SJCRH30 (cell line): Measurements from ENCODE around the gene LINC01488. TPM values are rescaled to one million over a fixed set of nuclear protein-coding genes. Genes with fewer than 3 reads are reported as not detected.
A peak's percentile ranks its signal among the peaks of the same experiment; 100 is the strongest.

Source experiments
- DNase-seq, 2 experiments: peaks; one replicate each; pipeline ENCODE4 v3.0.0-alpha.2; 2015 to 2020
- H3K27ac ChIP-seq: fragments of 250-450 bp; sonication (Bioruptor Pico); 2 replicates; pipeline ENCODE4 v1.5.1; 2020; ENCODE audit warnings: mild to moderate bottlenecking, moderate library complexity
- H3K27me3 ChIP-seq: fragments of 250-450 bp; sonication (Bioruptor Pico); 2 replicates; pipeline ENCODE4 v1.5.1; 2020; ENCODE audit warnings: mild to moderate bottlenecking, moderate library complexity
- H3K36me3 ChIP-seq: fragments of 250-450 bp; sonication (Bioruptor Pico); 2 replicates; pipeline ENCODE4 v1.5.1; 2020; ENCODE audit warnings: mild to moderate bottlenecking, moderate library complexity
- H3K4me1 ChIP-seq: fragments of 250-450 bp; sonication (Bioruptor Pico); 2 replicates; pipeline ENCODE4 v1.5.1; 2020; ENCODE audit warnings: mild to moderate bottlenecking, moderate library complexity
- H3K4me3 ChIP-seq: fragments of 250-450 bp; sonication (Bioruptor Pico); 2 replicates; pipeline ENCODE4 v1.5.1; 2020; ENCODE audit warnings: mild to moderate bottlenecking, moderate library complexity
- H3K9me3 ChIP-seq: fragments of 250-450 bp; sonication (Bioruptor Pico); replicated peaks from 2 replicates; pipeline ENCODE4 v1.5.1; 2020; ENCODE audit warnings: mild to moderate bottlenecking, moderate library complexity
- total RNA-seq: library from RNA; depleted of rRNA; stranded (reverse); fragments of >200 nt; shearing (Covaris generic); gene quantifications from 2 replicates; pipeline ENCODE4 v1.2.3, GENCODE V29; 2014

The LINC01488 gene
- total RNA-seq, 1 experiment from 2014 or later = not detected

DNA sequence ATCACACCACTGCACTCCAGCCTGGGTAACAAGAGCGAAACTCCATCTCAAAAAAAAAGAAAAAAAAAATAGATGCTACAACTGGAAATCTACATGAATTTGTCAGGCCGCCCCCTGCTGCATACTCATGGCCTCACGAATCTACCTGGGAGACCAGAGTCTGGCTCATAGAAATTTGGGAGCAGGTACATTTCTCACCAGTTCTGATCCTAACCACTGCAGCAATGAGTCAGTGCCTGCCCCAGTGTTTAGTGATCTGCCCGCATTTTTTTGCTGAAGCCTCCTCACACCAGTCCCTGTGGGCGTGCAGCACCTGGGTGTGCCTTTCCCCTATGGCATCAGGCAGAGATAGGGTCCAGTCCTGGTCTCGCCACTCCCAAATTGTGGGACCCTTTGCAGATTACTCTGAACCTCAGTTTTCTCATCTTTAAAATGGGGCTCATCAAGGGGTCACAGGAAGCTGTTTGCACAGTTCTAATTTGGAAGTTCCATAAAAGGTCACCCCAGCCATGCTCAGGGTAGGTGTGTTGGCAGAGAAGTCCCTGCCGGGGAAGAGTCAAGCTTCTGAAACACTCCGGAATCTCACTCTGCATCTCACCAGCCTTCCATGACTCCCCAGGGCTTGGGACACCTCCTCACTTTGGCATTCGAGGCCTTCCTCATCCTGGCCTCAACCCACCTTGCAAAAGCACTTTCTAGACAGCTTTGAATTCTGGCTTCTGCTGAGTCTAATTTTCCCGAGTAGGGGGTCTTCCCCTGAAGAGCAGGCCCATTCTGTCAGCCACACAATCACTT is 39.3 kb upstream of the LINC01488 start:
- H3K36me3 ChIP-seq = no peaks in the 10 kb centered on the region
- no peaks in the 10 kb centered on the region for H3K27me3 ChIP-seq
- H3K27ac ChIP-seq = peak overlapping the region; percentile 94
- no peak for DNase-seq
- no peak overlapping the region for H3K4me3 ChIP-seq
- no peaks in the 10 kb centered on the region for H3K9me3 ChIP-seq
- H3K4me1 ChIP-seq = peaks cover 41% of the 10 kb centered on the region

DNA sequence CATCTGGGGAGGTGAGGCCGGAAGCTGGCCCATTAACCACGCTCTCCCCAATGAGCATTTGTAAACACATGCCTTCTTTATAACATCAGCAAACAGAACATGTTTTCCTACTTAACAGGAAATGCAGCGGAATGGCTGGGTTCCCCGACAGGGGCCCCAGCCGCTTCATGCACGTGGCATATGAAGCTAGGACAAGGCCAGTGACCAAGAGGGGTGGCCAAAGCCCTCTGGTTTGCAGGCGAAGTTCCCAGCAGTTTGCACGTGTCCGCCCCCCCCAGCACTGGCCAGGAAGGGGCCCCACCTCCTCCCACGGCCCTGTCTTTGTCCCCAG is 38.7 kb upstream of the LINC01488 start:
- Histone ChIP-seq H3K27ac (peak overlapping the region; percentile 94), H3K27me3 (no peaks in the 10 kb centered on the region), H3K9me3 (no peaks in the 10 kb centered on the region), H3K4me3 (peak overlapping the region; percentile 55), H3K36me3 (no peaks in the 10 kb centered on the region), H3K4me1 (peaks cover 37% of the 10 kb centered on the region)
- peak; percentile 71 to 75 for DNase-seq

DNA sequence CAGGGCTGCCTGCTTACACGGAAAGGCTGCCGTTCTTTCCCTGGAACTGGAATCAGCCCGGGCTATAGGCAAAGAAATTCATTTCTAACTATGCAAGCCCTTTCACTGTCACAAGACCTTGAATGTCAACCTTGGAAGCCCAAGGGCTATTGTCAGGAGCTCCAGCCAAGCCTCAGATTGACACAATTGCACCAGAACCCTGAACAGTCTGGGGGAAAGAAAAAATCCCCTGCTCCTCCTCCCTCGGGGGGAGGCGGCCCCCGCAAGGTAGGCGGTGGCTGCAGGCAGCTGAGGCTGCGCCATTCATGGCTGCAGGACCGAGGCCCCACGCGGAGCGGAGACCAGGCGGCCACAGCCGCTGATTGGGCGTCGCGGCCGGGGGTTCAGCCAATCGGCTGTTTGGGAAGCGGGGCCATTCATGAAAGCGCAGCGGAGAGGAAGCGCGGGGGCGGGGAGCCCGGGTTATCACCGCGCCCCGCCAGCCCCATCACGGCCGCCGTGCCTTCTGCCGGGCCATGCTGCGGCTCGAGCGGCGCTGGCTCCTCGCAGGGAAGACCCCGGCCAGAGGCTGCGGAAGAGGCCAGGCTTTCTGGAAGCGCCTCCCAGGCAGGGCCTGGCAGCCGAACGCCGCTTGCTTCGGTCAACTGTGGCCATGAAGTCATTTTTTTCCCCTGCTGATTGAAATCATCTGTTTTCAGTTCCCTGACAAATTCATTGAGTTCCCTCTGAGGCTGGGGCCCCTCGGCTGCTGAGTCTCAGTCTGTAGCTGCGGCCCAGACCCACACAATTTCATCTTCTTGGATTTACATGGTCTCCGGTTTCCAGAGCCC is 38.1 kb upstream of the LINC01488 start:
- Histone ChIP-seq H3K27ac (peak overlapping the region; percentile 94), H3K4me1 (peaks cover 34% of the 10 kb centered on the region), H3K4me3 (peak overlapping the region; percentile 55), H3K36me3 (no peaks in the 10 kb centered on the region), H3K9me3 (no peaks in the 10 kb centered on the region), H3K27me3 (no peaks in the 10 kb centered on the region)
- DNase-seq = peak; percentile 96

DNA sequence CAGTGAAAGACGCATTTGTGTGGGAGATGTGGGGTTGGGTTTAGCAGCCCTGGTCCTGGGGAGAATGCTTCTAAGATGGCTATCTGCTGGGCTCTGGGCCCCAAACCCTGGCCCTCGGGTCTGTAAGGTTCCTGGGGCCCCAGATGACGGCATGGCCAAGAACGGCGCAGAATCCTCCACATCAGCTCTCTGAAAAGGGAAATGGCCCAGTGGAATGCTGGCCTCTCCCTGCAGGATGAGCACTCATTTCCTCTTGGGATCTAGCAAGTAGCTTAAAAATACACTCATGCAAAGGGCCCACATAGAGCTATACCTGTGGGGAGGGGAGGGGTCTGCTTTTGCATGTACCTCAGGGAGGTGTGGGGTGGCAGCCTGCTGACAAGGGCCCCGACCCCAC is 37.5 kb upstream of the LINC01488 start:
- H3K9me3 ChIP-seq = no peaks in the 10 kb centered on the region
- H3K27ac ChIP-seq = peak overlapping the region; percentile 94
- DNase-seq = no peak
- H3K4me3 ChIP-seq = peak overlapping the region; percentile 55
- H3K27me3 ChIP-seq = no peaks in the 10 kb centered on the region
- peaks cover 35% of the 10 kb centered on the region for H3K4me1 ChIP-seq
- H3K36me3 ChIP-seq = no peaks in the 10 kb centered on the region

DNA sequence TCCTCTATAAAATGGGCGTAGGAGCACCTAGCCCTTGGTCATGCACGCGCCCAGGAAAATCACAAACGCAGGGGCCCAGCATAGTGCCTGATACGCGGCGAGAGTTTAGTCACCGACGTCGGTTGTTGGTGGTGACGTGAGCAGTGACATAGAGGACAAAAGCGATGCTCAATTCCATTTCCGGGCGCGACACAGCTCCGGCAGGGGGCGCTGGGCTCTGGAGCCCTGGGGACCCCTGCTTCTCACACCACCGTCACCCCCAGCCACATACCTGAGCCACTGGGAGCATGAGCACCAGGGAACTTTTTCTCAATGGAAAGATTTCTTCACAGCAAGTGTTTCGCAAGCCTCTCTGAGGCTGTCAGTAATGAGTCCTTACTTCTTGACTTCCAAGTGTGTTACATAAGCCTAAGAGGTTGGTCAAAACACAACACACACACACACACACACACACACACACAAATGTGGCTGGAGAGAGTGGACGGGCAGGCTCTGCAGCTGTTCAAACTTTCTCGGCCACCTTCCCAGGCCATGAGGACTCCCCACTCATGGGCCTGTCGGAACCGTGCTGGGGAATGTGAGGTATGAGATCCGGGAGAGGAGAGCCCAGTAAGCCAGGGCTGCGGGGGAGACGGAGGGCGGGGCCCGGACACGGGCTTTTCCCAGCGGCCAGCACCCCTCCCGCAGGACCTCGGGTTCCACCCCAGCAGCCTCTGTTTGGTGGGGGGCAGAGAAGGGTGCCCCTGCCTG is 36.9 kb upstream of the LINC01488 start:
- no peaks in the 10 kb centered on the region for H3K9me3 ChIP-seq
- peak overlapping the region; percentile 94; the same call in 1 of the 2 replicates for H3K27ac ChIP-seq
- no peaks in the 10 kb centered on the region for H3K27me3 ChIP-seq
- no peak overlapping the region for H3K4me3 ChIP-seq
- H3K36me3 ChIP-seq = no peaks in the 10 kb centered on the region
- DNase-seq = no peak
- H3K4me1 ChIP-seq = peaks cover 40% of the 10 kb centered on the region

DNA sequence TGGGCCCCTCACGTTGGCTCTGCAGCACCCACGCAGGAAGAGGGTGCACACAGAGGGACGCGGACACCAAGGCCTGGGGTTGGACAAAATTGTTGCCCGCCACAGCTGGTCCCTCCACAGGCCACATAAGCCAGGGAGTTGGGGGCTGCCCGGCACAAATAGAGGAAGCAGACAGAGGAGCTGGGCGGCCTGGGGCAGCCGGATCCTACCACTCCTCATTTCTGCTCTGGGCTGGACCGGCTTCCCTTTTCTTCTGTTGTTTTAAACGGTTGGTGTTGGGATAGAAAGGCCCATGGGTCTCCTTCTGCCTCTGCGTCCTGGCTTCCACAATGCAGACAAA is 36.4 kb upstream of the LINC01488 start:
- H3K27ac ChIP-seq = no peak overlapping the region
- no peak overlapping the region for H3K4me3 ChIP-seq

DNA sequence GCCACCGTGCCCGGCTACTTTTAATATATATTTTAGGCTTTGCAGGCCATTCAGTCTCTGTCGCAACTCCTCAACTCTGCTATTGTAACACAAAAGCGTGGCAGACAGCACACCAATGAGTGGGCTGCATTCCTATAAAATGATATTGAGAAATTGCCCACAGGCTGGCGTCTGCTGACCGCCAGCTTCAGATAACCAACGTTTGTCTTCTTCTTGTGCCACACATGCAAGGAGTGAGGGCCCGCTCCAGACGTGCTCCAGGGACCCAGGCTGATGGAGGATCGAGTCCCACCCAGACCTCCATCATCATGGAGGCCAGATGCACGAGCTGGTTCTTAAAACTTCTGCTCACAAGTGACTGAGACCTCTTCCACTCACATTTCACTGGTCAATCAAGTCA is 35.4 kb upstream of the LINC01488 start:
- Histone ChIP-seq H3K4me1 (peaks cover 54% of the 10 kb centered on the region), H3K27me3 (no peaks in the 10 kb centered on the region), H3K4me3 (no peak overlapping the region), H3K9me3 (no peaks in the 10 kb centered on the region), H3K27ac (no peak overlapping the region), H3K36me3 (no peaks in the 10 kb centered on the region)
- no peak for DNase-seq

More for the DNA sequence above, 36.4 kb upstream of the LINC01488 start:
- H3K9me3 ChIP-seq = no peaks in the 10 kb centered on the region
- no peaks in the 10 kb centered on the region for H3K27me3 ChIP-seq
- H3K36me3 ChIP-seq = no peaks in the 10 kb centered on the region
- peaks cover 46% of the 10 kb centered on the region for H3K4me1 ChIP-seq
- DNase-seq = no peak

DNA sequence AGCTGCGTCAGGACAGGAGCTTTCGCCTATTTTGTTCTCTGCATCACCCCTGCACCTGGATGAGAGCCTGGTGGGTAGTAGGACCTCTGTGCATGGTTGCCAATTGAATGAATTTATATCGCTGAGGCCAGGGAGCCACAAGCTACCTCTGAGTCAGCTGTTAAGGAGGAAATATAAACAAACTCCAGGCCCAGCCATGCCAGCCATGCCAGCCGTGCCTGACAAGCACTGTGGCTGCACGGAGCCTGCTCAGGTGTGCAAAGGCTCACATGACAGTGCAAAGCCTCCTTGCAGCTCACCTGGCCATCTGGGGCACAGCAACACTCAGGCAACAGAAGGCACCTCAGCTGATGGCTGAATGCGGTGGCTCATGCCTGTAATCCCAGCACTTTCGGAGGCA is 33.7 kb upstream of the LINC01488 start:
- peaks cover 46% of the 10 kb centered on the region for H3K4me1 ChIP-seq
- no peaks in the 10 kb centered on the region for H3K27me3 ChIP-seq
- H3K36me3 ChIP-seq = no peaks in the 10 kb centered on the region
- no peak overlapping the region for H3K4me3 ChIP-seq
- DNase-seq = no peak
- no peaks in the 10 kb centered on the region; the same call in none of the 2 replicates for H3K9me3 ChIP-seq
- no peak overlapping the region for H3K27ac ChIP-seq

DNA sequence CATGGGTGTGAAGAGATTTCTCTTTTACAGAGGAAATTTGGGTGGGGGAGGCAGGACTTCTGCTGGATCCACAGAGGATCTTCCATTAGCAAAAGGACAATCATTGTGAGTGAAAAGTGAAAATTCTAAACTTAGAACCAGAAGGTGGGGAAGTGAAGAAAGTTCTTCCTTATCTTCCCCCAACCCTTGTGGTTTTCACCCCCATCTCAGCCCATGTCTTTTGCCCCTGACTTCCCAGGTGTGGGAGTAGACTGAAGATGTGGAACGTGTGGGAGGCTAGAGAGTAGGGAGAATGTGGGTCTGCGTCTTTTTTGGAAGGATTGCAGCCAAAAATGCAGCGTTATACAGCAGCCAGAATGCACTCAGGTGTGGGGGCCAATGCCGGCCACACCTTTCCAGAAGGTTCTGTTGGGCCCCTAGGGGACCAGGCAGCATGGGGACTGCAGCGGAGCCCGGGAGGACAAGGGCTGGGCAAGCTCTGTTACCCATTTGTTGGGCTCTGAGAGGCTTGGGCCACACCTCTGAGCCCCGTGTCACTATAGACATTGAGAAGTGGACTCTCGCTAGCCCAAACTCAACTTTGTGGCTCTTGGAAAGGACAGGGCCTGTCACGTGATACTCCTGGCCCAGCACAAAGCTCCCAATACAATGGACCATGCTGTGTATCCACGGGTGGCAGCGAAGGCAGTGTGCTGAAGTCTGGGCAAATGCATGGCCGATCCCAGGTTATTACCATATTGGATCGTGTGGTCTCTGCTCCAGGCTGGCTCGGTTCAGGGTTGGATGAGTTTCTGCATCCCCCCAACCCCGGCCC is 32.8 kb upstream of the LINC01488 start:
- Histone ChIP-seq H3K27ac (peak overlapping the region; percentile 22; the same call in 1 of the 2 replicates), H3K4me3 (no peak overlapping the region), H3K36me3 (no peaks in the 10 kb centered on the region), H3K27me3 (no peaks in the 10 kb centered on the region), H3K4me1 (peaks cover 42% of the 10 kb centered on the region), H3K9me3 (no peaks in the 10 kb centered on the region; the same call in none of the 2 replicates)
- DNase-seq = no peak

DNA sequence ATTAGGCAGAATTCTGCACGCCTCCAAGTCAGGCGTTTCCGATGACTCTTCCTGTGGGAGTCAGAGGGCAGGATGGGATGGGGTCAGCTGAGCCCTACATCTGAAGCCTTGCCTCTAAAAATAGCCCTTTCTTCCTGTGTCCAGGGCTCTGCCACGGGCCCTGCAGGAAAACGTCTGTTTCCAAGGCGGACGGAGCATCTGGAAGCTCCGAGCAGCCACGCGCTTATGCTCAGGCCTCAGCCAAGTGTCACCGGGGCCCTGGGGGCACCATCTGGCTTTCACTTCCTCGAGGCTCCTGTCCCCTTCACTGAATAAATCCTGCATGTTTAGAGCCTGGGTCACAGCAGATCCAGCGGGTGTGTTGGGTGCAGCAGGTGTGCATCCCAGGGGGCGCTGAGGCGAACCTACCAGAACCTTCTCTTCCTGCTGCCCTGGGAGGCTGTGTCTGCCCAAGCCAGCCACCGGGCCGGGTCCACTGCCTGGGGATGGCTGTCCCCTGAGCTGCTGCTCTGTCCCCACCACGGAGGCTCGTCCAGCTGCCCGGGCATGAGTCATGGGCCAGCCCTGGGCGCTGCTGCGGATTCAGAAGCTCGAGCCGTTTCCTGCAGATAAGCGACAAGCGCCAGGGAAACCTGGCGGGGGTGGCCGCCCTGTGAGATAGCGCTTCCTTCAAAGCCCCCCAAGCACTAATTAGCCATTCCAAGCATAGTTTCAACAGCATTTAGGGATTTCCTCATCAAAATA is 32.0 kb upstream of the LINC01488 start:
- peak overlapping the region; percentile 63 for H3K27ac ChIP-seq
- peak overlapping the region; percentile 21 for H3K4me3 ChIP-seq
- no peaks in the 10 kb centered on the region for H3K27me3 ChIP-seq
- peaks cover 33% of the 10 kb centered on the region for H3K4me1 ChIP-seq
- peak; percentile 66 for DNase-seq
- H3K36me3 ChIP-seq = no peaks in the 10 kb centered on the region
- H3K9me3 ChIP-seq = no peaks in the 10 kb centered on the region; the same call in none of the 2 replicates

DNA sequence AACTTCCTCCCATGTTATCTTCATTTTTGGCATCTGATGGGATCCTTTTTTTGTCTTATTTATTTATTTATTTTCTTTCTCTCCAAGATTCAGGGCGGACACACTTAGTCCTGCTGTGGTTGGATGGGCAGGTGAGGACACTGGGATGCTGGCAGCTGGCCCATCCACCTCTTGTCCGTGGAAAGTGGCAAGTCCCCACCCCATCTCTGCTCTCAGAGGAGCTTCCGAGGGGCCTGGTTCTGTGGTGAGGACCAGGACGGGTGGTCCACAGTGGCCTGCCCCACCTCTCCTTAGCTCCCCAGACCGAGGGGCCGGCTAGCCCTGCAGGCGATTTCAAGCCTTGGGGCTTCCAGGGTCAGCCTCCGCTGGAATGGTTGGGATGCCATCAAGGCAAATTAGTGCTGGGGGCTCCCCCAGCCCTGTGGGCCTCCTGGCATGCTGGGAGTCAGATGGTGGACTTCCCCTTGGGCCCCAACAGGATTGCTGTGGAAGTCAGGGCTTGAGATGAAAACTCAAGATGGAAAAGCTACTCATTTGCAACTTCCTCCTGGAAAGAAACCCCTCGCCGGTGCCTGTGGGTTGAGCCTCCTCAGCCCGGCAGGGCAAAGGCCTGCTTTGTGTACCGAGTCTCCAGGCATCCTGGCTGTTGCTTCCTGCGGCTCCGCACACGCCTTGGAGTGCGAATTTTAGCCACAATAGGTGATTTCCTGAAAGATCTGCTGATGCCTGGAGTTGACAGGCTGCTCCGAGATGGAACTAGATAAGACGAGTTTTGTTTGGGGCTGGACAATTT is 31.2 kb upstream of the LINC01488 start:
- no peak for DNase-seq
- no peak overlapping the region for H3K4me3 ChIP-seq
- no peaks in the 10 kb centered on the region; the same call in none of the 2 replicates for H3K9me3 ChIP-seq
- H3K36me3 ChIP-seq = no peaks in the 10 kb centered on the region
- H3K27me3 ChIP-seq = no peaks in the 10 kb centered on the region
- H3K27ac ChIP-seq = peak overlapping the region; percentile 63; the same call in 1 of the 2 replicates
- H3K4me1 ChIP-seq = peaks cover 28% of the 10 kb centered on the region

DNA sequence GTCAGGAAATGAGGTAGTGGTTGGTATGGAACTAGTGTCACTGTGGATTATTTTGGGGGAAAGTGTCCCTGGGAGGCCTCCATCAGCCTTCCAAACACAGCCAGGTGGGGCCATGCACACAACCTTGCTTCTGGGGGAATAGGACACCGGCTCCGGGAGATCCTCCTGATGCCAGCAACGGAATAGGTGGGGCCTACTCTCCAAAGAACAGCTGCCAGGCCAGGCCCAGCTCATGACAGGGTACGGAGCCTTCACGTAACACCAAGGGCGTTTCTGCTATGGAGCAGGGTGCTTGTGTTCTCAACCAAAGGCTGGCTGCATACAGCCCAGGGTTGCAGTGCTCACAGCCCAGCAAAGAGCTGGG is 30.6 kb upstream of the LINC01488 start:
- Histone ChIP-seq H3K4me1 (peaks cover 28% of the 10 kb centered on the region), H3K27ac (no peak overlapping the region), H3K9me3 (no peaks in the 10 kb centered on the region; the same call in none of the 2 replicates), H3K36me3 (no peaks in the 10 kb centered on the region), H3K4me3 (no peak overlapping the region), H3K27me3 (no peaks in the 10 kb centered on the region)
- no peak for DNase-seq

DNA sequence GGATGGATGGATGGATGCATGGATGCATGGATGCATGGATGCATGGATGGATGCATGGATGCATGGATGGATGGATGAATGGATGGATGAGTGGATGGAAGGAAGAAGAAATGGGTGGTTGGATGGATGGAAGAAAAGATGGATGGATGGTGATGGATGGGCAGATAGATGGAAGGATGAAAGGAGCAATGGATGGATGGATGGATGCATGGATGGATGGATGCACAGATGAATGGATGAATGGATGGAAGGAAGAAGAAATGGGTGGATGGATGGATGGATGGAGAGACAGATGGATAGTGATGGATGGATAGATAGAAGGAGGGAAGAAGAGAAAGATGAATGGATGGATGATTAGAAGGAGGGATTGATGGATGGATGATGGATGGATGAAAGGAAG is 30.2 kb upstream of the LINC01488 start:
- no peaks in the 10 kb centered on the region for H3K36me3 ChIP-seq
- H3K9me3 ChIP-seq = no peaks in the 10 kb centered on the region; the same call in none of the 2 replicates
- H3K27me3 ChIP-seq = no peaks in the 10 kb centered on the region
- no peak for DNase-seq
- peaks cover 28% of the 10 kb centered on the region for H3K4me1 ChIP-seq
- H3K4me3 ChIP-seq = no peak overlapping the region
- H3K27ac ChIP-seq = no peak overlapping the region
